H1 (cell line): ENCODE measurements around the gene BEX3. TPM values are rescaled to one million over a fixed set of nuclear protein-coding genes. Genes with fewer than 3 reads are reported as not detected.

ENCODE experiments used
- CTCF ChIA-PET: fragments of 300-600 bp; sonication (Branson Sonifier 250); formaldehyde crosslinking; loops from one replicate; lab custom pipeline; 2021; ENCODE audit not compliant: partially characterized antibody; lab: Charles Lee
- POLR2A ChIA-PET: fragments of 300-600 bp; sonication (Branson Sonifier 250); formaldehyde crosslinking; loops from one replicate; lab custom pipeline; 2021; ENCODE audit warnings: inconsistent platforms; ENCODE audit not compliant: partially characterized antibody; lab: Charles Lee
- DNase-seq, 2 experiments: peaks; one replicate each; pipeline versions ENCODE4 v3.0.0 to v3.0.0-alpha.2; 2010 to 2022; ENCODE audit warnings: low spot score in 2 of 2, low read depth in 1 of 2, mixed read lengths in 1 of 2
- FAIRE-seq: peaks from 2 replicates; lab custom pipeline; 2011; peaks lifted over from hg19 to GRCh38; lab: Jason Lieb, UNC
- H2AFZ ChIP-seq: 2 replicates; pipeline ENCODE4 v1.8.1; 2012; ENCODE audit warnings: low read length, inconsistent platforms
- H2AK5ac ChIP-seq: 2 replicates; pipeline ENCODE4 v1.6.1; 2013; ENCODE audit warnings: low read depth, low read length
- H2BK120ac ChIP-seq: replicated peaks from 2 replicates; pipeline ENCODE3; 2013; ENCODE audit warnings: low read depth, low read length, inconsistent platforms
- H2BK12ac ChIP-seq: 2 replicates; pipeline ENCODE4 v1.6.1; 2013; ENCODE audit warnings: low read depth, low read length
- H2BK15ac ChIP-seq: 2 replicates; pipeline ENCODE4 v1.6.1; 2013; ENCODE audit warnings: low read length
- H2BK20ac ChIP-seq: 2 replicates; pipeline ENCODE4 v1.6.1; 2013; ENCODE audit warnings: low read length
- H2BK5ac ChIP-seq: 2 replicates; pipeline ENCODE4 v1.6.1; 2013; ENCODE audit warnings: low read depth, low read length
- H3K14ac ChIP-seq: 2 replicates; pipeline ENCODE4 v1.6.1; 2013; ENCODE audit warnings: inconsistent platforms; ENCODE audit not compliant: insufficient read length
- H3K18ac ChIP-seq: 2 replicates; pipeline ENCODE4 v1.6.1; 2013; ENCODE audit warnings: low read length; ENCODE audit errors: extremely low read depth
- H3K23ac ChIP-seq: 2 replicates; pipeline ENCODE4 v1.6.1; 2013; ENCODE audit warnings: inconsistent platforms; ENCODE audit not compliant: insufficient read length
- H3K23me2 ChIP-seq: 2 replicates; pipeline ENCODE4 v1.6.1; 2013; ENCODE audit warnings: low read depth, low read length
- H3K27ac ChIP-seq: 2 replicates; pipeline ENCODE4 v1.6.1; 2011; ENCODE audit warnings: low read depth, low read length, inconsistent platforms
- H3K27me3 ChIP-seq, 4 experiments: replicated peaks in 1 of 4; 1 replicate in 1 of 4; 2 replicates in 3 of 4; pipeline versions ENCODE4 v1.6.1 to v1.8.1; 2011 to 2013; ENCODE audit warnings: low read length in 3 of 4, mild to moderate bottlenecking in 3 of 4, inconsistent platforms in 2 of 4, mixed read lengths in 2 of 4, moderate library complexity in 1 of 4; ENCODE audit not compliant: control insufficient read depth in 3 of 4, insufficient read depth in 3 of 4; ENCODE audit errors: extremely low read depth in 1 of 4
- H3K36me3 ChIP-seq, 4 experiments: 2 replicates each; pipeline versions ENCODE4 v1.6.1 to v1.8.1; 2011 to 2013; ENCODE audit warnings: mild to moderate bottlenecking in 4 of 4, low read length in 3 of 4, moderate library complexity in 2 of 4, control low read depth in 1 of 4, inconsistent platforms in 1 of 4; ENCODE audit not compliant: insufficient read depth in 4 of 4, control insufficient read depth in 2 of 4
- H3K4ac ChIP-seq: replicated peaks from 2 replicates; pipeline ENCODE3; 2013; ENCODE audit warnings: low read length, low read depth, mixed read lengths, inconsistent platforms; ENCODE audit not compliant: insufficient read length
- H3K4me1 ChIP-seq, 4 experiments: replicated peaks in 1 of 4; 1 replicate in 1 of 4; 2 replicates in 3 of 4; pipeline versions ENCODE4 v1.6.1 to v1.8.1; 2011 to 2013; ENCODE audit warnings: low read length in 3 of 4, inconsistent platforms in 2 of 4, mixed read lengths in 1 of 4; ENCODE audit not compliant: insufficient read depth in 4 of 4, control insufficient read depth in 3 of 4
- H3K4me2 ChIP-seq, 2 experiments: 2 replicates each; pipeline versions ENCODE4 v1.6.1 to v1.8.1; 2011 to 2013; ENCODE audit warnings: low read depth in 2 of 2, low read length in 2 of 2, control low read depth in 1 of 2, inconsistent platforms in 1 of 2, mild to moderate bottlenecking in 1 of 2; ENCODE audit not compliant: insufficient read depth in 1 of 2
- H3K4me3 ChIP-seq, 4 experiments: fragments of 200-600, 300-600 bp in 1 of 4; sonication (generic), shearing (Covaris generic), sonication (Bioruptor Twin) in 1 of 4; 2 replicates each; pipeline versions ENCODE4 v1.5.1 to v1.8.1; 2011 to 2016; ENCODE audit warnings: low read length in 4 of 4, low read depth in 3 of 4, control low read depth in 2 of 4, inconsistent platforms in 2 of 4, mild to moderate bottlenecking in 2 of 4, mixed read lengths in 1 of 4, moderate library complexity in 1 of 4; ENCODE audit not compliant: insufficient read depth in 2 of 4; ENCODE audit errors: extremely low read depth in 1 of 4
- H3K56ac ChIP-seq: replicated peaks from 2 replicates; pipeline ENCODE3; 2013; ENCODE audit warnings: low read depth, mild to moderate bottlenecking, mixed read lengths, low read length, inconsistent platforms; ENCODE audit not compliant: insufficient read length
- H3K79me1 ChIP-seq: 2 replicates; pipeline ENCODE4 v1.6.1; 2013; ENCODE audit warnings: low read depth, low read length, control low read depth
- H3K79me2 ChIP-seq, 2 experiments: 2 replicates each; pipeline versions ENCODE4 v1.6.1 to v1.8.1; 2012 to 2013; ENCODE audit warnings: low read length in 2 of 2, mild to moderate bottlenecking in 2 of 2, inconsistent platforms in 1 of 2; ENCODE audit not compliant: insufficient read depth in 2 of 2, control insufficient read depth in 1 of 2
- H3K9ac ChIP-seq, 4 experiments: replicated peaks in 1 of 4; 1 replicate in 1 of 4; 2 replicates in 3 of 4; pipeline versions ENCODE4 v1.6.1 to v1.8.1; 2011 to 2013; ENCODE audit warnings: low read depth in 3 of 4, low read length in 3 of 4, control low read depth in 2 of 4, mild to moderate bottlenecking in 2 of 4, moderate library complexity in 2 of 4, inconsistent platforms in 1 of 4; ENCODE audit errors: extremely low read depth in 1 of 4
- H3K9me3 ChIP-seq, 2 experiments: 2 replicates each; pipeline versions ENCODE4 v1.6.1 to v1.8.1; 2012 to 2013; ENCODE audit warnings: mild to moderate bottlenecking in 2 of 2, moderate library complexity in 2 of 2, control low read depth in 1 of 2, inconsistent platforms in 1 of 2, low read depth in 1 of 2, low read length in 1 of 2, mixed read lengths in 1 of 2; ENCODE audit not compliant: insufficient read depth in 2 of 2
- H4K20me1 ChIP-seq, 2 experiments: replicated peaks in 1 of 2; 2 replicates each; pipeline versions ENCODE3 to v1.8.1; 2011 to 2013; ENCODE audit warnings: inconsistent platforms in 2 of 2, low read length in 2 of 2, mild to moderate bottlenecking in 1 of 2; ENCODE audit not compliant: insufficient read depth in 2 of 2, control insufficient read depth in 1 of 2
- H4K5ac ChIP-seq: 2 replicates; pipeline ENCODE4 v1.6.1; 2013; ENCODE audit warnings: low read length, low read depth, mixed read lengths, inconsistent platforms; ENCODE audit not compliant: insufficient read length
- H4K8ac ChIP-seq: 2 replicates; pipeline ENCODE4 v1.8.0; 2013; ENCODE audit warnings: mild to moderate bottlenecking, moderate library complexity, low read length, inconsistent platforms; ENCODE audit not compliant: insufficient read depth; ENCODE audit errors: extremely low read depth
- H4K91ac ChIP-seq: replicated peaks from 2 replicates; pipeline ENCODE3; 2013; ENCODE audit warnings: low read length, mixed read lengths, inconsistent platforms; ENCODE audit not compliant: insufficient read length
- ASH2L ChIP-seq: fragments of 200-600, 300-600 bp; sonication (generic); IDR thresholded peaks from one replicate; pipeline ENCODE4 v1.7.1; 2017; ENCODE audit warnings: low read length
- EGR1 ChIP-seq: IDR thresholded peaks from 2 replicates; pipeline ENCODE4 v1.6.1; 2011; ENCODE audit warnings: low read depth, low read length, borderline replicate concordance
- EP300 ChIP-seq, 2 experiments: IDR thresholded peaks; 1 replicate in 1 of 2; 2 replicates in 1 of 2; pipeline ENCODE4 v1.6.1; 2011 to 2012; ENCODE audit warnings: low read depth in 2 of 2, low read length in 2 of 2, mild to moderate bottlenecking in 2 of 2, borderline replicate concordance in 1 of 2, inconsistent platforms in 1 of 2, moderate library complexity in 1 of 2
- POLR2A ChIP-seq, 2 experiments: IDR thresholded peaks; 1 replicate in 1 of 2; 2 replicates in 1 of 2; pipeline ENCODE4 v1.6.1; 2011; ENCODE audit warnings: low read depth in 2 of 2, low read length in 2 of 2, mild to moderate bottlenecking in 2 of 2; ENCODE audit errors: control extremely low read depth in 1 of 2
- POU5F1 ChIP-seq: IDR thresholded peaks from 2 replicates; pipeline ENCODE4 v1.6.1; 2011; ENCODE audit warnings: low read depth, mild to moderate bottlenecking, low read length, moderate library complexity
- RAD21 ChIP-seq, 2 experiments: IDR thresholded peaks in 1 of 2; conservative IDR thresholded peaks in 1 of 2; 2 replicates each; pipeline ENCODE4 v1.6.1; 2011; ENCODE audit warnings: low read depth in 2 of 2, low read length in 2 of 2, improper control_type of control experiment in 1 of 2, inconsistent platforms in 1 of 2, mild to moderate bottlenecking in 1 of 2, moderate library complexity in 1 of 2
- RNF2 ChIP-seq: fragments of 200-900, 300-1000 bp; sonication (generic); IDR thresholded peaks from 2 replicates; pipeline ENCODE4 v1.7.1; 2016; ENCODE audit warnings: borderline replicate concordance, low read depth, mild to moderate bottlenecking, antibody characterized with exemption, low read length; ENCODE audit not compliant: poor library complexity, severe bottlenecking; ENCODE audit errors: missing control alignments
- SIN3A ChIP-seq, 2 experiments: IDR thresholded peaks in 1 of 2; conservative IDR thresholded peaks in 1 of 2; 2 replicates each; pipeline ENCODE4 v1.6.1; 2011 to 2012; ENCODE audit warnings: low read length in 2 of 2, improper control_type of control experiment in 1 of 2, low read depth in 1 of 2, mild to moderate bottlenecking in 1 of 2
- SP1 ChIP-seq: IDR thresholded peaks from 2 replicates; pipeline ENCODE4 v1.6.1; 2011; ENCODE audit warnings: low read depth, low read length
- TCF12 ChIP-seq: IDR thresholded peaks from 2 replicates; pipeline ENCODE4 v1.6.1; 2011; ENCODE audit warnings: low read depth, mild to moderate bottlenecking, low read length
- WGBS, 2 experiments: shearing (Covaris generic) in 1 of 2; methylation state at CpG; one replicate each; pipeline versions ENCODE4 v1.1.6 to v1.1.7; 2013 to 2015; ENCODE audit warnings: low lambda C conversion rate in 2 of 2, mixed read lengths in 2 of 2, inconsistent platforms in 1 of 2, low coverage in 1 of 2, missing lambda C conversion rate in 1 of 2; ENCODE audit not compliant: insufficient replicate concordance in 2 of 2, insufficient coverage in 1 of 2, insufficient read length in 1 of 2; ENCODE audit errors: extremely low coverage in 1 of 2, missing lambda C conversion rate in 1 of 2; 5-methylcytosine and 5-hydroxymethylcytosine counted together
- polyA plus RNA-seq, 7 experiments: library from polyadenylated mRNA; depleted of rRNA in 3 of 7; stranded (reverse) in 5 of 7; unstranded in 2 of 7; fragments of >200 nt in 5 of 7; fragments of 200-250 nt in 2 of 7; gene quantifications; 1 replicate in 5 of 7; 2 replicates in 1 of 7; 4 replicates in 1 of 7; pipeline versions ENCODE4 v1.2.1 to v1.2.3, GENCODE V29; 2011 to 2013; ENCODE audit warnings: missing spikeins in 2 of 7, mixed read lengths in 2 of 7
- total RNA-seq: library from RNA; stranded (reverse); fragmentation: NEBNext Ultra II Directional; extraction: Animal tissue kit (Norgen Biotek cat#: 25700); gene quantifications from 2 replicates; pipeline ENCODE4 v1.2.1, GENCODE V29; 2021

Gene BEX3
- total and polyA plus RNA-seq, 2 of the 8 experiments (the other 6 are each of a cell fraction or from before 2014, with no cell fraction given), result 330 to 366 TPM

- ChIA-PET POLR2A (interaction anchor here (1.1 to 1.9 kb wide), 7 partner anchors 18 to 95 kb away, joined by 3 to 7 read pairs (median 4); partner anchors contain the start of genes BEX3 and TCEAL7), CTCF (interaction anchor here (0.6 to 2.2 kb wide), 6 partner anchors 15 to 213 kb away, joined by 3 to 6 read pairs (median 3); no protein-coding TSS in a partner anchor)
- no peak overlapping the region for H2AK5ac ChIP-seq
- no peak overlapping the region; a peak in 2 of 7 replicates for H3K9ac ChIP-seq
- H2AFZ ChIP-seq, result no peak overlapping the region
- 33% methylated on average over 3 of the region's 3 CpGs; no CpG with 5 or more reads in 1 of the 2 experiments for WGBS, 2 experiments
- no peak overlapping the region for H3K23ac ChIP-seq
- no peak overlapping the region for H3K27ac ChIP-seq
- no peak overlapping the region for H3K4ac ChIP-seq
- DNase-seq, result no peak
- H2BK12ac ChIP-seq, result peak overlapping the region; percentile 39; the same call in 1 of the 2 replicates
- no peaks in the 10 kb centered on the region for H4K20me1 ChIP-seq
- H2BK20ac ChIP-seq, result peak overlapping the region; percentile 61; the same call in 1 of the 2 replicates
- H4K91ac ChIP-seq, result no peak overlapping the region
- no peak overlapping the region for H2BK120ac ChIP-seq
- no peak overlapping the region for H3K56ac ChIP-seq
- no peaks in the 10 kb centered on the region for H3K9me3 ChIP-seq
- no peaks in the 10 kb centered on the region for H3K36me3 ChIP-seq
- H4K5ac ChIP-seq, result peak overlapping the region; percentile 66
- H3K27me3 ChIP-seq, result no peaks in the 10 kb centered on the region
- peak; percentile 72 for FAIRE-seq
- H3K23me2 ChIP-seq, result no peaks in the 10 kb centered on the region
- 0 out of 8 replicates have a peak overlapping the region, but pooled peaks of 1 of the 4 experiments have one; percentile 30 for H3K4me3 ChIP-seq
- H3K4me2 ChIP-seq, result peak overlapping the region; percentile 60 to 62
- peaks cover 2 to 8% (median 6%) of the 10 kb centered on the region in 4 experiments; a peak in 6 of 7 replicates for H3K4me1 ChIP-seq
- H3K79me2 ChIP-seq, result no peaks in the 10 kb centered on the region
- H3K14ac ChIP-seq, result no peak overlapping the region
- H4K8ac ChIP-seq, result no peak overlapping the region
- H3K18ac ChIP-seq, result peak overlapping the region; percentile 48
- H2BK5ac ChIP-seq, result peak overlapping the region; percentile 71; the same call in 1 of the 2 replicates
- no peaks in the 10 kb centered on the region for H3K79me1 ChIP-seq
- H2BK15ac ChIP-seq, result no peak overlapping the region
- TF ChIP-seq POLR2A (IDR thresholded peaks at IDR 0.05; ENCODE audit: control extremely low read depth in 1 of 2, low read depth in 2 of 2, low read length in 2 of 2), result peak in 1 of 2 experiments; percentile 33; a peak in 1 of 3 replicates
- TF ChIP-seq EGR1, result no peak
- 0 out of 4 replicates have a peak, but pooled peaks of 1 of the 2 experiments have one; percentile 23 for TF ChIP-seq SIN3A (conservative IDR thresholded peaks at IDR 0.05 in 1 of 2, IDR thresholded peaks at IDR 0.05 in 1 of 2; ENCODE audit: low read depth in 1 of 2, low read length in 2 of 2)
- no peak for TF ChIP-seq EP300 (IDR thresholded peaks at IDR 0.05; ENCODE audit: borderline replicate concordance in 1 of 2, low read depth in 2 of 2, low read length in 2 of 2)
- TF ChIP-seq SP1, result peak; percentile 68
- peak; percentile 82 for TF ChIP-seq ASH2L
- no peak for TF ChIP-seq POU5F1
- no peak for TF ChIP-seq RNF2
- no peak for TF ChIP-seq RAD21 (IDR thresholded peaks at IDR 0.05 in 1 of 2, conservative IDR thresholded peaks at IDR 0.05 in 1 of 2; ENCODE audit: low read depth in 2 of 2, low read length in 2 of 2)
- 0 out of 2 replicates have a peak, but pooled peaks have one; percentile 31 for TF ChIP-seq TCF12
These were observed 47.8 kb downstream of the BEX3 start for GRCh38 chrX:103423955-103424638.
